ENCODE results near the gene CLEC10A.
A peak's percentile ranks its signal among the peaks of the same experiment; 100 is the strongest.
"Not testable (repeated sequence)": the region's sequence is repeated elsewhere in the genome, so short reads cannot be mapped to it uniquely, and the experiment has no call there.

The CLEC10A gene

GRCh38 chr17:7079581-7080455 is at the start of gene CLEC10A:
Gene CLEC10A, minus strand, starts transcription at chr17:7080251. Its CDS starts 1,439 bp downstream, at chr17:7078812.
- DNase-seq (ENCODE audit: low spot score): peak; percentile 5

- DNase-seq (ENCODE audit: low spot score): no peak
Measured at GRCh38 chr17:7129311-7129710, 49.3 kb upstream of the CLEC10A start.

GRCh38 chr17:7128160-7128559 is 48.1 kb upstream of the CLEC10A start:
- DNase-seq (ENCODE audit: low spot score): no peak

GRCh38 chr17:7127501-7127900 is 47.5 kb upstream of the CLEC10A start:
- DNase-seq (ENCODE audit: low spot score): not testable (repeated sequence)

- not testable (repeated sequence) for DNase-seq (ENCODE audit: low spot score)
Measured at GRCh38 chr17:7126386-7126785, 46.3 kb upstream of the CLEC10A start.

DNA sequence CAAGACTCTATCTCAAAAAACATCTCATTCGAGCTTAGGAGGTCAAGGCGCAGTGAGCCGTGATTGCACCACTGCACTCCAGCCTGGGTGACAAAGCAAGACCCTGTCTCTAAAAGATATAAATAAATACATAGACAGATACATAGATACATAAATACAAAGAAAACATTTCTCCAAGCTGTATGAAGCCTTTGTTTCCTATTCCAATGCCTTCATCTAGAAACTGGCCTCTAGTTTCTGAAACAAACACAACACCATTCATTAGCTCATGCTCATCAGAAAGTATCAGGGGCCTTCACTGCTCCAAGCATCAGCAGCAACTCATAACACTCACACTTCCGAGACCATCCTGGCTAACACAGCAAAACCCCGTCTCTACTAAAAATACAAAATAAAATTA is 44.9 kb upstream of the CLEC10A start:
- no peak for DNase-seq (ENCODE audit: low spot score)

DNA sequence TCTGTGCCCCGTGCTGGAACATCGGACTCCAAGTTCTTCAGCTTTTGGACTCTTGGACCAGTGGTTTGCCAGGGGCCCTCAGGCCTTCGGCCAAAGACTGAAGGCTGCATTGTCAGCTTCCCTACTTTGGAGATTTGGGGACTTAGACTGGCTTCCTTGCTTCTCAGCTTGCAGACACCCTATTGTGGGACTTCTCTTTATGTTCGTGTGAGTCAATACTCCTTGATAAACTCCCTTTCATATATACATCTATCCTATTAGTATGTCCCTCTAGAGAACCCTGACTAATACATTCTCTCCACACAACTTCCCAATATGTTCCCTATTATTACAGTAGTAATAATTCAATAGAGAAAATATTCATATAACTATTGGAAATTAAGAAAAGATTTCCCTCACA is 43.8 kb upstream of the CLEC10A start:
- no peak for DNase-seq (ENCODE audit: low spot score)

DNA sequence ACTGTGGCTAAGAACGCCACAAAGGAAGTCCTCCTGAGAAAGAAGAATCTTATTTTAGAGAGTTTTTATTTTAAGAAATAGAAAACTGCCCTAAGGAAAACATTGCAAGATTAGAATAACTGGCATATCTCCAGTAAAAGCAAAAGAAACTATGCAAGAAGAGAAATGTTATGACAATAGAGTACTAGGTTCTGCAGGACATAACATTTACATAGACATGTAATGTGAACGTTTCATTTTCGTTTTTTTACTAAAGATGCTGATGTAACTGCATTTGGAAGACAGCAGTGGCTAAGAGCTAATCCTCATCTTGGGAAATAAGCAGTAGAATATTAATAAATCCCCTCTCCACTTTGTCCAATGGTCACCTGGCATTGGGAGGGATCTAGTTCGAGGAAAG is 42.3 kb upstream of the CLEC10A start:
- no peak for DNase-seq (ENCODE audit: low spot score)

- DNase-seq (ENCODE audit: low spot score): not testable (repeated sequence)
Measured at GRCh38 chr17:7120635-7121034, 40.6 kb upstream of the CLEC10A start.

DNA sequence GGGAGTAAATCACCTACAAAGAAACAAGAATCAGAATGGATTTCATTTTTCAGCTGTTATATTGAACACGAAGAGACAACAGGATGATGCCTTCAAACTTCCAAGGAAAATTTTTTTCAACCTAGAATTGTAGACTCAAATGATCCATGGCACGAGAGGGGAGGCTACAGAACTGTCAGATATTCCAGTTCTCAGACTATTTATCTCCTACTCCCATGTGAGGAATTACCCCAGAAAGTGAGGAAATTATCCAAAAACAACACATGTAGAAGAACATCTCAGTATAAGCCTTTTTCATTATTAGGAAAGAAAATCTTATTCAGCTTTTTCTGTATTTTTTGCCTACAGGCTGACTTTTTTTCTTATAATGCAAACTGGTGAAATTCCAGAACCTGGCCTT is 40.1 kb upstream of the CLEC10A start:
- no peak for DNase-seq (ENCODE audit: low spot score)

- no peak for DNase-seq (ENCODE audit: low spot score)
Measured at GRCh38 chr17:7119314-7119713, 39.3 kb upstream of the CLEC10A start.

GRCh38 chr17:7114875-7115614 is 35.0 kb upstream of the CLEC10A start:
- DNase-seq (ENCODE audit: low spot score): no peak

DNA sequence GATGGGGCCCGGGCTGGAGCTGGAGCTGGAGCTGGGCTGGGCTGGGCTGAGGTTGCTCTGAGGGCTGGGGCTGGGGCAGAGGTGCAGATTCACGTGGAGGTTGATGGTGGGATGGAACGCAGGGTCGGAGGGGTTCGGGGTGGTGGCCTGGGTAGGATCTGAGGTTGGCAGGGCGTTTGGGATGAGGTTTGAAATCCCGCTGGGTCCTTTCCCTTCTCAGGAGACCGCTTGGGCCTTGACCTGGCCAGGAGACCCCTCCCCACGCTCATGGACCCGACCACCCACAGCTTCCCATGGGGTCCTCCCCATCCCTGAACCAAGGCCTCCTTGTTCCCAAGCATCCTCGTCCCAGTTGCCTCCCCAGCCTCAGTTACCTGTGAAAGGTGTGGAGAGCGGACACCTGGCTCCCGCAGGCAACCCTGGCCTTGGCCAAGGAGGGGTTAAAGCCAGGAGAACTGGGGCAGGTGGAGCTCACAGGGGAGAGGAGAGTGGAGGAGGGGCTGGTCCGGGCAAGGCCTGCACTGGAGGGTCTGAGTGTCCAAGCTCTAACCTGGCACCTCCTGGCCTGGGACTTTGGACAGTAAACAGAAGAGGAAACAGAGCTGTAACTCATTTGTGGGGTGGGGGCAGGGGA is 34.3 kb upstream of the CLEC10A start, which contains the start of gene ASGR2:
Gene ASGR2 (minus strand): TSS at position 582 of the 634 bp plus-strand sequence. CDS start 582 bp downstream, outside the sequence.
- no peak for DNase-seq (ENCODE audit: low spot score)

DNA sequence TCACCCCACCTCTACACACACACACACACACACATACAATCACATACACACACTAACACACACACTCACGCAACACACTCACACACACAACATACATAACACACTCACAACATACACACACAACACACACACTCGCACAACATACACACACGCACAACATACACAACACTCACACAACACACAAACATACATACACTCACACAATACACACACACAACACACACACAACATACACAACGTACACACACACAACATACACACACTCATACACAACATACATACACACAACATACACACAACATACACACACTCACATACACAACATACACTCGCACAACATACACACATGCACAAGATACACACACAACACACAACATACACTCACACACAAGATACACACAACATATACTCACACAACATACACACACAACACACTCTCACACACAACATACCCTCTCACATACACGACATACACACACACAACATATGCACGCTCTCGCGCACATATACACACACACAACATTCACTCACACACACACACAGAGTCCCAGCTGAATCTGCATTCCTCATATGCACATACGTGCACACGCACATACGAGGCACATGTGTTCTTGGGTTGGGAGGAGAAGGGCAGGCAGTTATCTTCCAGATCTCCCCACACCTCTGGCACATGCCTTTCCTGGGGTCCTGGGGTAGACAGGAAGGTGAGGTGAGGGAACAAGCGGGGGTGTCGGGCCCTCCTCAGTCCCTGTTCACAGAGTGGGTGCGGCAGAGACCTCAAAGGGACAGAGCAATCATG is 33.4 kb upstream of the CLEC10A start:
- no peak for DNase-seq (ENCODE audit: low spot score)

DNA sequence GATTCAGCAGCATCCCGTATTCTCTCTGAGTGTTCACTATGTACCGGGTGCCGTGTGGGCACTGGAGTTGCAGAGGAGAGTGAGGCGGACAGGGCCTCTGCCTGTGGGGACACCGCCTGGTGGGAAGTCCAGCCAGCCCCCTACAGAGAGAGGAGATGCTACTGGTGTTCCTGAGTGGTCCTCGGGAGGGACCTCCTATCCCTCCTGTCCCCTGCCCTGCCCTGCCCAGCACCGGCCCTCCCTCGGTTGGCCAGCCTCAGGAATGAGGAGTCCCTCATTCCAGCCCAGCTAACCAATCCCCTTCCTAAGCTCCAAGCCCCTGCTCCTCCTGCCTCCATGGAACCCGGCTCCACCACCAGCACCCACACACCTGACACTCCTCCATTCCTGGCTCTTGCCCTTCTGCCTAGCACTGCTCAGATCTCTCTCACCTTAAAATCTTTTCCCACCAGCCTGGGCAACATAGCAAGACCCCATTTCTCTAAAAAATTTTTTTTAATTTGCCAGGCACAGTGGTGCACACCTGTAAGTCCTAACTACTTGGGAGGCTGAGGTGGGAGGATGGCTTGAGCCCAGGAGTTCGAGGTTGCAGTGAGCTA is 32.6 kb upstream of the CLEC10A start:
- DNase-seq (ENCODE audit: low spot score): no peak

DNA sequence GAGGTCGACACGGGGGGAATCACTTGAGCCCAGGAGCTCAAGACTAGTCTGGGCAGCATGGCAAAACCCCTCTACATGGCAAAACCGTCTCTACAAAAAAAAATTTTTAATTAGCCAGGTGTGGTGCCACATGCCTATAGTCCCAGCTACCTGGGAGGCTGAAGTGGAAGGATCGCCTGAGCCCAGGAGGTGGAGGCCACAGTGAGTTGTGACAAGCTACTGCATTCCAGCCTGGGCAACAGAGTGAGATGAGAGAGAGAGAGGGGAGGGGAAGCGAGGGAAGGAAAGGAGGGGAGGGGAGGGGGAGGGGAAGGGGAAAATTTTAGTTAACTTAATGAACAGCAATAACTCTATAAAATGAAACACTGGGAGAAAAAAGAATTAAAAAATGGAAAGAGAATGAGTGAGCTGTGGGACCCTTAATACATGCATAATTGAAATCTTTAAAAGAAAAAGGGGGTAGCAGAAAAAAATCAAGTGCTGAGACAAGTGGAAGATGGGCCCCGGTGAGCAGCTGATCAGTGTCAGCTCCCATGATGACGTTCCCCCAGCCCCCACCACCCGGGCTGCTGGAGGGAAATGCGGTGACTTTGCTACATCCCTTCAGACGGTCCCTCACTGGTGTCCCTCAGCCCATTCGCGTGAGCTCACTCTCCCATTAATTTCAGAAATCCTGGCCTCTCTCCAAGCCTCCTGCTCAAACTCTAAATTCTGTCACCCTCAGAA is 31.9 kb upstream of the CLEC10A start:
- DNase-seq (ENCODE audit: low spot score): no peak

- no peak for DNase-seq (ENCODE audit: low spot score)
Measured at GRCh38 chr17:7110617-7111306, 30.7 kb upstream of the CLEC10A start.

DNA sequence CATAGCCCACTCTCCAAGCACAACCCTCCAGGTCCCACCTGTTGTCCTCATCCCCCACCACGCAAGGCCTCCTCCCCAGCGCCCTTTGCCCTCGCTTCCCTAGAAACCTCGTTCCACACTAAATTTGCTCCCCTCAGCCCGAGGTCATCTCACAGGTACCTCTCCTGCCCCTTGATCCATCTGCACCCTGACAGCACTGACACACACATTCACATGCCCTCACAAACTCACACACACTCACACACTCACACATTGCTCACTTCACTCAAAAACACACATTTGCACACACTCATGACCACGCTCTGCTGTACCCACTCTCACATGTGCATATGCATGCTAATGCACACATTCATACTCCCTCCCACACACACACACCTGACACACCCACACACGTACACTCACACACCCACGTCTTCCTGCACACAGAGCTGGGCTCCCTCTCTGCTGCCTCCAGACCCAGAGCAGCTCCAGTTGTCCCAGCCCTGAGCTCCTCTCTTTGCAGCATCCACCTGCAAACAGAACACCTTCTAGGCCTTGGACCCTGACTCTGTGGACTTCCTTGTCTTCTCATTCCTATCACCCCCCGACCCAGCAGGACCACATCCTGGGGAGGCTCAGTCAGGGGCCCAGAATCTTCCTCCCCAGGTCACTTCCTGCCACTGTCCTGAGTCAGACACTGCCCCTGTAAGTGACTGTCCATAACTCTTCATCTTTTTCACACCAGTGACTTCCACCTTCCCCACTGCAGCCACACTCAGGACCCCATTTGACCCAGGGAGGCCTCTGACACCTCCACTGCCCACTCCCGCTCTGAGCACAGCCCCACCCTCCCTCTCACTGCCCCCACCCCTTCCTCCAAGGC is 29.6 kb upstream of the CLEC10A start:
- no peak for DNase-seq (ENCODE audit: low spot score)

DNA sequence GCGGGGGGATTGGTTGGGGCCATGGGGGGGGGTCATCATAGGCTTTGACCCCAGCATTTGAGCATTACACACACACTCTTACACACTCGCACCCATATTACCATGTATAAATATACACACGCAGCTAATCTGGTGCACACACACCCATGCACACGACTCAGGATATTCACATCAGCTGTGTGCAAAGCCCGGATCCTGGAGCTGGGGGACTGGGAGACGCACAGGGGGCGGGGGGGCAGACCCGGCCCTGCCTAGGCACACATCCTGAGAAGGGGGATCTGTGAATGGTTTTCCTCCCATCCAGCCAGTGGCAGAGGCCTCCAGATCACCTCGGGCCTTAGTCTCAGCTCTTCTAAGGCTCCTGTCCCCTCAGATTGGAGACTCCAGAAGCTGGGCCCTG is 28.9 kb upstream of the CLEC10A start:
- no peak for DNase-seq (ENCODE audit: low spot score)
